HepG2 (cell line): Measurements from ENCODE around the gene STRN4. TPM values are rescaled to one million over a fixed set of nuclear protein-coding genes. Genes with fewer than 3 reads are reported as not detected.
A peak's percentile ranks its signal among the peaks of the same experiment; 100 is the strongest.

Experiments
- ATAC-seq: fragments of 200-7000 bp; cut with Tn5 transposase; 3 replicates; pipeline ENCODE4 v1.9.1; 2020; ENCODE audit warnings: mild to moderate bottlenecking, moderate library complexity
- BruUV-seq: library from RNA; stranded (reverse); fragments of 400-500 nt; replicated peaks from 2 replicates; lab custom pipeline; 2021; lab: Mats Ljungman, UMichigan
- CTCF ChIA-PET: fragments of 300-600 bp; formaldehyde crosslinking; extraction: SDS; loops from one replicate; lab custom pipeline; 2021; ENCODE audit warnings: low total read pairs, inconsistent platforms, low intra/inter-chr PET ratio; lab: Yijun Ruan, JAX
- POLR2A ChIA-PET: fragments of 350-600 bp; sonication (Branson Sonifier 250); formaldehyde crosslinking; loops from one replicate; lab custom pipeline; 2020; ENCODE audit warnings: antibody characterized with exemption, inconsistent platforms; lab: Yijun Ruan, JAX
- DNase-seq: peaks from one replicate; pipeline ENCODE4 v3.0.0-alpha.2; 2015; ENCODE audit warnings: low spot score
- FAIRE-seq: peaks from 3 replicates; lab custom pipeline; 2011; peaks lifted over from hg19 to GRCh38; lab: Jason Lieb, UNC
- H2AFZ ChIP-seq: one replicate; pipeline ENCODE4 v1.6.1; 2011; ENCODE audit warnings: low read length, inconsistent platforms
- H3K27ac ChIP-seq: fragments of 300-600 bp; 3 replicates; pipeline ENCODE4 v1.8.0; 2011; ENCODE audit warnings: mixed run types, mild to moderate bottlenecking, mixed read lengths, low read length, inconsistent platforms; ENCODE audit not compliant: insufficient read depth; ENCODE audit errors: extremely low read length
- H3K27me3 ChIP-seq, 2 experiments: fragments of 200-600 bp in 1 of 2; 2 replicates in 1 of 2; 3 replicates in 1 of 2; pipeline versions ENCODE4 v1.6.0 to v1.8.0; 2011; ENCODE audit warnings: low read length in 2 of 2, mild to moderate bottlenecking in 2 of 2, moderate library complexity in 2 of 2, inconsistent platforms in 1 of 2; ENCODE audit not compliant: insufficient read depth in 2 of 2, control insufficient read depth in 1 of 2
- H3K36me3 ChIP-seq, 2 experiments: fragments of 200-600 bp in 1 of 2; replicated peaks in 1 of 2; 2 replicates in 1 of 2; 3 replicates in 1 of 2; pipeline versions ENCODE4 v1.5.1 to v1.8.0; 2011; ENCODE audit warnings: low read length in 2 of 2, inconsistent platforms in 1 of 2; ENCODE audit not compliant: insufficient read depth in 2 of 2, control insufficient read depth in 1 of 2
- H3K4me1 ChIP-seq: 2 replicates; pipeline ENCODE4 v1.5.1; 2012; ENCODE audit warnings: low read length, inconsistent platforms; ENCODE audit not compliant: insufficient read depth
- H3K4me2 ChIP-seq: 2 replicates; pipeline ENCODE4 v1.6.0; 2011; ENCODE audit warnings: low read depth, low read length, inconsistent platforms
- H3K4me3 ChIP-seq, 3 experiments: fragments of 200-600 bp in 1 of 3; sonication (generic), shearing (Covaris generic) in 1 of 3; replicated peaks in 1 of 3; 2 replicates each; pipeline ENCODE4 v1.5.1; 2011 to 2016; ENCODE audit warnings: low read length in 3 of 3, inconsistent platforms in 2 of 3, low read depth in 2 of 3, mild to moderate bottlenecking in 2 of 3, control low read depth in 1 of 3, mixed read lengths in 1 of 3; ENCODE audit not compliant: insufficient read depth in 1 of 3
- H3K79me2 ChIP-seq: one replicate; pipeline ENCODE4 v1.6.1; 2011; ENCODE audit warnings: low read length, inconsistent platforms; ENCODE audit not compliant: insufficient read depth
- H3K9ac ChIP-seq: 2 replicates; pipeline ENCODE4 v1.6.0; 2011; ENCODE audit warnings: mild to moderate bottlenecking, low read depth, low read length, inconsistent platforms; ENCODE audit not compliant: insufficient read depth
- H3K9me3 ChIP-seq: 2 replicates; pipeline ENCODE4 v1.5.1; 2012; ENCODE audit warnings: mild to moderate bottlenecking, low read length
- H4K20me1 ChIP-seq: 2 replicates; pipeline ENCODE4 v1.6.0; 2011; ENCODE audit warnings: inconsistent platforms, mild to moderate bottlenecking, low read length, moderate library complexity; ENCODE audit not compliant: insufficient read depth
- NFIB ChIP-seq: sonication (generic); formaldehyde crosslinking; IDR thresholded peaks from 2 replicates; pipeline ENCODE4 v1.9.0; 2021; ENCODE audit warnings: missing genetic modification reagents, mild to moderate bottlenecking, borderline replicate concordance
- RFX5 ChIP-seq: IDR thresholded peaks from 2 replicates; pipeline ENCODE4 v1.6.1; 2011; ENCODE audit warnings: low read depth, low read length, improper control_type of control experiment
- ZNF777 ChIP-seq: sonication (generic); formaldehyde crosslinking; IDR thresholded peaks from 2 replicates; pipeline ENCODE4 v1.4.0; 2020; ENCODE audit warnings: missing genetic modification reagents
- WGBS: methylation state at CpG from one replicate; pipeline ENCODE4 v1.1.6; 2017; ENCODE audit warnings: low lambda C conversion rate; 5-methylcytosine and 5-hydroxymethylcytosine counted together
- in situ Hi-C: cut with HindIII; loops from 2 replicates; pipeline ENCODE4 v1.10.0; 2017; ENCODE audit warnings: low pct_unique_long_range_greater_than_20kb; ENCODE audit not compliant: extremely low pct_ligation_motif_present
- intact Hi-C: fragments of 100-400 bp; cut with micrococcal nuclease; formaldehyde crosslinking; loops from one replicate; pipeline ENCODE4 v1.10.0; 2022; ENCODE audit not compliant: unreplicated experiment
- polyA plus RNA-seq, 8 experiments: library from polyadenylated mRNA; depleted of rRNA in 3 of 8; stranded (reverse) in 7 of 8; unstranded in 1 of 8; fragments of >200 nt; fragmentation: Illumina TruSeq in 4 of 8; extraction: Trizol in 4 of 8; gene quantifications; 2 replicates each; pipeline versions ENCODE4 v1.2.1 to v1.2.3, GENCODE V29; 2011 to 2016; ENCODE audit warnings: low read depth in 4 of 8, missing spikeins in 1 of 8, mixed read lengths in 1 of 8; ENCODE audit not compliant: insufficient read depth in 1 of 8
- total RNA-seq, 5 experiments: library from RNA; depleted of rRNA; stranded (reverse); fragments of >200 nt; fragmentation: Illumina TruSeq; extraction: Trizol; gene quantifications; 2 replicates each; pipeline ENCODE4 v1.2.3, GENCODE V29; 2016; ENCODE audit warnings: low read depth in 1 of 5
- TF ChIP-seq, protein P1 (sequence below), 2 experiments: fragments of 450-650 bp in 1 of 2; sonication (generic) in 1 of 2; formaldehyde crosslinking in 1 of 2; IDR thresholded peaks; 2 replicates each; pipeline versions ENCODE4 v1.6.1 to v1.8.0; 2016 to 2022; ENCODE audit warnings: antibody characterized with exemption in 1 of 2, mild to moderate bottlenecking in 1 of 2, missing genetic modification reagents in 1 of 2
- TF ChIP-seq, protein P2 (sequence below): sonication (generic); formaldehyde crosslinking; IDR thresholded peaks from 2 replicates; pipeline ENCODE4 v1.9.0; 2021; ENCODE audit warnings: mild to moderate bottlenecking, missing genetic modification reagents

Gene STRN4
- total and polyA plus RNA-seq, 2 of the 13 experiments (the other 11 are each of a cell fraction or from before 2014, with no cell fraction given) = 43.1 to 57.3 TPM

- Histone ChIP-seq H4K20me1 (peaks cover 19% of the 10 kb centered on the region; the same call in 1 of the 2 replicates), H3K9me3 (no peaks in the 10 kb centered on the region), H3K27ac (no peak overlapping the region), H3K4me2 (no peak overlapping the region), H3K4me1 (no peaks in the 10 kb centered on the region), H3K9ac (no peak overlapping the region), H3K4me3 (no peak overlapping the region), H2AFZ (no peak overlapping the region), H3K36me3 (peaks cover 41 to 72% of the 10 kb centered on the region in 2 experiments), H3K27me3 (no peaks in the 10 kb centered on the region), H3K79me2 (peaks cover 36% of the 10 kb centered on the region)
- intact Hi-C loops (no loop called here), in situ Hi-C loops (no loop called here)
- DNase-seq = no peak
- ChIA-PET CTCF (no interaction called here), POLR2A (interaction anchor here (1.3 kb wide), 1 partner anchor 8 kb away, joined by 3 read pairs; no protein-coding TSS in a partner anchor)
- BruUV-seq = no TSS peak
- ATAC-seq = peak; percentile 28; the same call in 1 of the 3 replicates
- 93% methylated on average over 18 of the region's 22 CpGs for WGBS
- FAIRE-seq = no peak
- TF ChIP-seq, protein P1, sequence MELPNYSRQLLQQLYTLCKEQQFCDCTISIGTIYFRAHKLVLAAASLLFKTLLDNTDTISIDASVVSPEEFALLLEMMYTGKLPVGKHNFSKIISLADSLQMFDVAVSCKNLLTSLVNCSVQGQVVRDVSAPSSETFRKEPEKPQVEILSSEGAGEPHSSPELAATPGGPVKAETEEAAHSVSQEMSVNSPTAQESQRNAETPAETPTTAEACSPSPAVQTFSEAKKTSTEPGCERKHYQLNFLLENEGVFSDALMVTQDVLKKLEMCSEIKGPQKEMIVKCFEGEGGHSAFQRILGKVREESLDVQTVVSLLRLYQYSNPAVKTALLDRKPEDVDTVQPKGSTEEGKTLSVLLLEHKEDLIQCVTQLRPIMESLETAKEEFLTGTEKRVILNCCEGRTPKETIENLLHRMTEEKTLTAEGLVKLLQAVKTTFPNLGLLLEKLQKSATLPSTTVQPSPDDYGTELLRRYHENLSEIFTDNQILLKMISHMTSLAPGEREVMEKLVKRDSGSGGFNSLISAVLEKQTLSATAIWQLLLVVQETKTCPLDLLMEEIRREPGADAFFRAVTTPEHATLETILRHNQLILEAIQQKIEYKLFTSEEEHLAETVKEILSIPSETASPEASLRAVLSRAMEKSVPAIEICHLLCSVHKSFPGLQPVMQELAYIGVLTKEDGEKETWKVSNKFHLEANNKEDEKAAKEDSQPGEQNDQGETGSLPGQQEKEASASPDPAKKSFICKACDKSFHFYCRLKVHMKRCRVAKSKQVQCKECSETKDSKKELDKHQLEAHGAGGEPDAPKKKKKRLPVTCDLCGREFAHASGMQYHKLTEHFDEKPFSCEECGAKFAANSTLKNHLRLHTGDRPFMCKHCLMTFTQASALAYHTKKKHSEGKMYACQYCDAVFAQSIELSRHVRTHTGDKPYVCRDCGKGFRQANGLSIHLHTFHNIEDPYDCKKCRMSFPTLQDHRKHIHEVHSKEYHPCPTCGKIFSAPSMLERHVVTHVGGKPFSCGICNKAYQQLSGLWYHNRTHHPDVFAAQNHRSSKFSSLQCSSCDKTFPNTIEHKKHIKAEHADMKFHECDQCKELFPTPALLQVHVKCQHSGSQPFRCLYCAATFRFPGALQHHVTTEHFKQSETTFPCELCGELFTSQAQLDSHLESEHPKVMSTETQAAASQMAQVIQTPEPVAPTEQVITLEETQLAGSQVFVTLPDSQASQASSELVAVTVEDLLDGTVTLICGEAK (IDR thresholded peaks at IDR 0.05) = no peak
- TF ChIP-seq, protein P1 (CRISPR knock-in tag; IDR thresholded peaks at IDR 0.05) = no peak
- TF ChIP-seq NFIB (CRISPR knock-in tag) = no peak
- TF ChIP-seq, protein P2, sequence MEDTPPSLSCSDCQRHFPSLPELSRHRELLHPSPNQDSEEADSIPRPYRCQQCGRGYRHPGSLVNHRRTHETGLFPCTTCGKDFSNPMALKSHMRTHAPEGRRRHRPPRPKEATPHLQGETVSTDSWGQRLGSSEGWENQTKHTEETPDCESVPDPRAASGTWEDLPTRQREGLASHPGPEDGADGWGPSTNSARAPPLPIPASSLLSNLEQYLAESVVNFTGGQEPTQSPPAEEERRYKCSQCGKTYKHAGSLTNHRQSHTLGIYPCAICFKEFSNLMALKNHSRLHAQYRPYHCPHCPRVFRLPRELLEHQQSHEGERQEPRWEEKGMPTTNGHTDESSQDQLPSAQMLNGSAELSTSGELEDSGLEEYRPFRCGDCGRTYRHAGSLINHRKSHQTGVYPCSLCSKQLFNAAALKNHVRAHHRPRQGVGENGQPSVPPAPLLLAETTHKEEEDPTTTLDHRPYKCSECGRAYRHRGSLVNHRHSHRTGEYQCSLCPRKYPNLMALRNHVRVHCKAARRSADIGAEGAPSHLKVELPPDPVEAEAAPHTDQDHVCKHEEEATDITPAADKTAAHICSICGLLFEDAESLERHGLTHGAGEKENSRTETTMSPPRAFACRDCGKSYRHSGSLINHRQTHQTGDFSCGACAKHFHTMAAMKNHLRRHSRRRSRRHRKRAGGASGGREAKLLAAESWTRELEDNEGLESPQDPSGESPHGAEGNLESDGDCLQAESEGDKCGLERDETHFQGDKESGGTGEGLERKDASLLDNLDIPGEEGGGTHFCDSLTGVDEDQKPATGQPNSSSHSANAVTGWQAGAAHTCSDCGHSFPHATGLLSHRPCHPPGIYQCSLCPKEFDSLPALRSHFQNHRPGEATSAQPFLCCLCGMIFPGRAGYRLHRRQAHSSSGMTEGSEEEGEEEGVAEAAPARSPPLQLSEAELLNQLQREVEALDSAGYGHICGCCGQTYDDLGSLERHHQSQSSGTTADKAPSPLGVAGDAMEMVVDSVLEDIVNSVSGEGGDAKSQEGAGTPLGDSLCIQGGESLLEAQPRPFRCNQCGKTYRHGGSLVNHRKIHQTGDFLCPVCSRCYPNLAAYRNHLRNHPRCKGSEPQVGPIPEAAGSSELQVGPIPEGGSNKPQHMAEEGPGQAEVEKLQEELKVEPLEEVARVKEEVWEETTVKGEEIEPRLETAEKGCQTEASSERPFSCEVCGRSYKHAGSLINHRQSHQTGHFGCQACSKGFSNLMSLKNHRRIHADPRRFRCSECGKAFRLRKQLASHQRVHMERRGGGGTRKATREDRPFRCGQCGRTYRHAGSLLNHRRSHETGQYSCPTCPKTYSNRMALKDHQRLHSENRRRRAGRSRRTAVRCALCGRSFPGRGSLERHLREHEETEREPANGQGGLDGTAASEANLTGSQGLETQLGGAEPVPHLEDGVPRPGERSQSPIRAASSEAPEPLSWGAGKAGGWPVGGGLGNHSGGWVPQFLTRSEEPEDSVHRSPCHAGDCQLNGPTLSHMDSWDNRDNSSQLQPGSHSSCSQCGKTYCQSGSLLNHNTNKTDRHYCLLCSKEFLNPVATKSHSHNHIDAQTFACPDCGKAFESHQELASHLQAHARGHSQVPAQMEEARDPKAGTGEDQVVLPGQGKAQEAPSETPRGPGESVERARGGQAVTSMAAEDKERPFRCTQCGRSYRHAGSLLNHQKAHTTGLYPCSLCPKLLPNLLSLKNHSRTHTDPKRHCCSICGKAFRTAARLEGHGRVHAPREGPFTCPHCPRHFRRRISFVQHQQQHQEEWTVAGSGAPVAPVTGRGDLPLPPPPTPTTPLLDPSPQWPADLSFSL (CRISPR knock-in tag) = no peak
- TF ChIP-seq RFX5 = no peak
- TF ChIP-seq ZNF777 = no peak
Observed at GRCh38 chr19:46736531-46737297, 9.5 kb downstream of the STRN4 start.
